ENCODE data around the gene PACSIN2.

DNA sequence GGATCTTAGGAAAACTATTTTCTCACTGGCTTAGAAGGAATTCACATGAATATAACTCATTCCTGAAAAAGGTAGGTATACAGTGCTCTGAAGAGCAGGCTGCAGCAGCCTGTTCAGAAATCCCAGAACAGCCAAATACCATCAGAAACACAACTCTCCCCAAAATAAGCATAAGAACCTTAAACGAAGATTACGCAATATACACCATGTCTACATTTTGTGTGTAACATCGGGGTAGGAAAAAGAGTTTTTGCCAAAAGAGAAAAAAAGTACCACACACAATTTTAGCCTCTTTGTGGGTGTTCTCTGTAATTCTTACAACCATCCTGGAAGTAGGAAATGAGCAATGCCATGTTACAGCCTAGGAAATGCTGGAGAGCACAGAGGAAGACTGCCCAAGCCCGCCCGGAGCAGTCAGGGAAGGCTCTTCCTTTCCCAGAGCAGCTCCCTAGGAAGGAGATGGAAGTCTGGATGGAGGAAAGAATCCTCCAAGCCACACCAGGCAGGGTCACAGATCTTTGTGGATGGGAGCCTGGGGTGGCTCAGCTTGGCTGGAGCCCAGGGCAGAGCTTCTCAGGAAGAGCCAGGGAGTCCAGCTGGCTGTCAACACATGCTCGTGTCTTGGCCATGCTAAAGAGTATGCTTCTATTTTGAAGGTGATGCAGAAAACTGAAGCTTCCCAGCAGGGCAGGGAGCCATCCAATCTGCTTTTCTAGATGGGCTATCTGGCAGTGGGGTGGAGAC lies 108.2 kb downstream of the PACSIN2 start:
- TF ChIP-seq, protein P1, sequence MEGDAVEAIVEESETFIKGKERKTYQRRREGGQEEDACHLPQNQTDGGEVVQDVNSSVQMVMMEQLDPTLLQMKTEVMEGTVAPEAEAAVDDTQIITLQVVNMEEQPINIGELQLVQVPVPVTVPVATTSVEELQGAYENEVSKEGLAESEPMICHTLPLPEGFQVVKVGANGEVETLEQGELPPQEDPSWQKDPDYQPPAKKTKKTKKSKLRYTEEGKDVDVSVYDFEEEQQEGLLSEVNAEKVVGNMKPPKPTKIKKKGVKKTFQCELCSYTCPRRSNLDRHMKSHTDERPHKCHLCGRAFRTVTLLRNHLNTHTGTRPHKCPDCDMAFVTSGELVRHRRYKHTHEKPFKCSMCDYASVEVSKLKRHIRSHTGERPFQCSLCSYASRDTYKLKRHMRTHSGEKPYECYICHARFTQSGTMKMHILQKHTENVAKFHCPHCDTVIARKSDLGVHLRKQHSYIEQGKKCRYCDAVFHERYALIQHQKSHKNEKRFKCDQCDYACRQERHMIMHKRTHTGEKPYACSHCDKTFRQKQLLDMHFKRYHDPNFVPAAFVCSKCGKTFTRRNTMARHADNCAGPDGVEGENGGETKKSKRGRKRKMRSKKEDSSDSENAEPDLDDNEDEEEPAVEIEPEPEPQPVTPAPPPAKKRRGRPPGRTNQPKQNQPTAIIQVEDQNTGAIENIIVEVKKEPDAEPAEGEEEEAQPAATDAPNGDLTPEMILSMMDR (IDR thresholded peaks at IDR 0.05): no peak
- TF ChIP-seq POLR2A (IDR thresholded peaks at IDR 0.05) (no peak), POLR2AphosphoS5 (IDR thresholded peaks at IDR 0.05) (peak in 1 of 2 donors; percentile 33), EP300 (IDR thresholded peaks at IDR 0.05) (no peak)
